ENCODE data around the gene KCNIP3. TPM values are rescaled to one million over a fixed set of nuclear protein-coding genes. Genes with fewer than 3 reads are reported as not detected.

The KCNIP3 gene
- total RNA-seq, 2 donors from 2014 or later = not detected

GRCh38 chr2:95306336-95306895 is 9.3 kb downstream of the KCNIP3 start:
- H3K4me3 Mint-ChIP-seq = no peak overlapping the region
- H3K27me3 Mint-ChIP-seq = peaks cover 14% of the 10 kb centered on the region
- no peak for ATAC-seq

GRCh38 chr2:95307036-95307435 is 9.9 kb downstream of the KCNIP3 start:
- no peak for ATAC-seq
- no peak for DNase-seq
- Mint-ChIP-seq H3K27me3 (peaks cover 14% of the 10 kb centered on the region), H3K27ac (no peak overlapping the region), H3K4me3 (no peak overlapping the region), H3K4me1 (peaks cover 4% of the 10 kb centered on the region), H3K36me3 (ENCODE audit: low read depth) (no peaks in the 10 kb centered on the region)
- H3K9me3 ChIP-seq (ENCODE audit: control insufficient read depth, low read length, poor library complexity, severe bottlenecking) = no peaks in the 10 kb centered on the region

More at GRCh38 chr2:95306336-95306895, 9.3 kb downstream of the KCNIP3 start:
- H3K9me3 ChIP-seq (ENCODE audit: control insufficient read depth, low read length, poor library complexity, severe bottlenecking) = no peaks in the 10 kb centered on the region
- DNase-seq = no peak
- H3K4me1 Mint-ChIP-seq = peaks cover 4% of the 10 kb centered on the region
- no peak overlapping the region for H3K27ac Mint-ChIP-seq
- no peaks in the 10 kb centered on the region for H3K36me3 Mint-ChIP-seq (ENCODE audit: low read depth)

- no peak overlapping the region for H3K27ac Mint-ChIP-seq
- H3K4me3 Mint-ChIP-seq = no peak overlapping the region
- H3K4me1 Mint-ChIP-seq = peaks cover 4% of the 10 kb centered on the region
- DNase-seq (no peak), ATAC-seq (no peak)
- no peaks in the 10 kb centered on the region for H3K36me3 Mint-ChIP-seq (ENCODE audit: low read depth)
- no peaks in the 10 kb centered on the region for H3K9me3 ChIP-seq (ENCODE audit: control insufficient read depth, low read length, poor library complexity, severe bottlenecking)
- peaks cover 14% of the 10 kb centered on the region for H3K27me3 Mint-ChIP-seq
These were observed 10.7 kb downstream of the KCNIP3 start for GRCh38 chr2:95307878-95308277.

GRCh38 chr2:95308426-95308990 is 11.4 kb downstream of the KCNIP3 start:
- H3K36me3 Mint-ChIP-seq (ENCODE audit: low read depth) = no peaks in the 10 kb centered on the region
- DNase-seq (no peak), ATAC-seq (no peak)
- H3K4me3 Mint-ChIP-seq = no peak overlapping the region
- no peaks in the 10 kb centered on the region for H3K9me3 ChIP-seq (ENCODE audit: control insufficient read depth, low read length, poor library complexity, severe bottlenecking)
- H3K27me3 Mint-ChIP-seq = peaks cover 13% of the 10 kb centered on the region
- H3K27ac Mint-ChIP-seq = no peak overlapping the region
- H3K4me1 Mint-ChIP-seq = peaks cover 4% of the 10 kb centered on the region

- Mint-ChIP-seq H3K27me3 (peaks cover 13% of the 10 kb centered on the region), H3K4me1 (peaks cover 4% of the 10 kb centered on the region), H3K36me3 (ENCODE audit: low read depth) (no peaks in the 10 kb centered on the region), H3K27ac (no peak overlapping the region), H3K4me3 (no peak overlapping the region)
- H3K9me3 ChIP-seq (ENCODE audit: control insufficient read depth, low read length, poor library complexity, severe bottlenecking) = no peaks in the 10 kb centered on the region
- ATAC-seq (no peak), DNase-seq (no peak)
These were observed 12.5 kb downstream of the KCNIP3 start for GRCh38 chr2:95309599-95309998.

- Mint-ChIP-seq H3K4me3 (no peak overlapping the region), H3K27ac (no peak overlapping the region), H3K27me3 (peaks cover 20% of the 10 kb centered on the region), H3K36me3 (ENCODE audit: low read depth) (no peaks in the 10 kb centered on the region), H3K4me1 (peaks cover 4% of the 10 kb centered on the region)
- H3K9me3 ChIP-seq (ENCODE audit: control insufficient read depth, low read length, poor library complexity, severe bottlenecking) = no peaks in the 10 kb centered on the region
- DNase-seq = no peak
- no peak for ATAC-seq
These were observed 13.1 kb downstream of the KCNIP3 start for GRCh38 chr2:95310216-95310615.

GRCh38 chr2:95310651-95311050 is 13.5 kb downstream of the KCNIP3 start:
- DNase-seq = no peak
- peaks cover 20% of the 10 kb centered on the region for H3K27me3 Mint-ChIP-seq
- H3K4me3 Mint-ChIP-seq = no peak overlapping the region
- no peaks in the 10 kb centered on the region for H3K9me3 ChIP-seq (ENCODE audit: control insufficient read depth, low read length, poor library complexity, severe bottlenecking)
- peaks cover 4% of the 10 kb centered on the region for H3K4me1 Mint-ChIP-seq
- ATAC-seq = no peak
- no peak overlapping the region for H3K27ac Mint-ChIP-seq
- H3K36me3 Mint-ChIP-seq (ENCODE audit: low read depth) = no peaks in the 10 kb centered on the region

GRCh38 chr2:95311815-95312542 is 14.8 kb downstream of the KCNIP3 start:
- ATAC-seq = no peak
- DNase-seq = no peak
- Mint-ChIP-seq H3K4me3 (no peak overlapping the region), H3K4me1 (peaks cover 2% of the 10 kb centered on the region), H3K27me3 (peaks cover 30% of the 10 kb centered on the region), H3K36me3 (ENCODE audit: low read depth) (no peaks in the 10 kb centered on the region), H3K27ac (no peak overlapping the region)
- H3K9me3 ChIP-seq (ENCODE audit: control insufficient read depth, low read length, poor library complexity, severe bottlenecking) = no peaks in the 10 kb centered on the region

- Mint-ChIP-seq H3K27me3 (peaks cover 28% of the 10 kb centered on the region), H3K4me1 (peaks cover 2% of the 10 kb centered on the region), H3K4me3 (no peak overlapping the region), H3K36me3 (ENCODE audit: low read depth) (no peaks in the 10 kb centered on the region), H3K27ac (no peak overlapping the region)
- DNase-seq = no peak
- H3K9me3 ChIP-seq (ENCODE audit: control insufficient read depth, low read length, poor library complexity, severe bottlenecking) = no peaks in the 10 kb centered on the region
- ATAC-seq = no peak
These were observed 15.5 kb downstream of the KCNIP3 start for GRCh38 chr2:95312543-95313201.

GRCh38 chr2:95313296-95314131 is 16.4 kb downstream of the KCNIP3 start:
- no peaks in the 10 kb centered on the region for H3K36me3 Mint-ChIP-seq (ENCODE audit: low read depth)
- H3K27me3 Mint-ChIP-seq = peaks cover 27% of the 10 kb centered on the region
- H3K4me3 Mint-ChIP-seq = no peak overlapping the region
- ATAC-seq (no peak), DNase-seq (no peak)
- H3K4me1 Mint-ChIP-seq = peaks cover 2% of the 10 kb centered on the region
- H3K27ac Mint-ChIP-seq = no peak overlapping the region
- no peaks in the 10 kb centered on the region for H3K9me3 ChIP-seq (ENCODE audit: control insufficient read depth, low read length, poor library complexity, severe bottlenecking)

- DNase-seq (no peak), ATAC-seq (no peak)
- Mint-ChIP-seq H3K4me3 (no peak overlapping the region), H3K27ac (no peak overlapping the region), H3K4me1 (peaks cover 2% of the 10 kb centered on the region), H3K36me3 (ENCODE audit: low read depth) (no peaks in the 10 kb centered on the region), H3K27me3 (peaks cover 33% of the 10 kb centered on the region)
- H3K9me3 ChIP-seq (ENCODE audit: control insufficient read depth, low read length, poor library complexity, severe bottlenecking) = no peaks in the 10 kb centered on the region
These were observed 17.4 kb downstream of the KCNIP3 start for GRCh38 chr2:95314598-95314963.

- H3K9me3 ChIP-seq (ENCODE audit: control insufficient read depth, low read length, poor library complexity, severe bottlenecking) = no peaks in the 10 kb centered on the region
- H3K4me1 Mint-ChIP-seq = peaks cover 1% of the 10 kb centered on the region
- DNase-seq (no peak), ATAC-seq (no peak)
- no peak overlapping the region for H3K4me3 Mint-ChIP-seq
- no peaks in the 10 kb centered on the region for H3K36me3 Mint-ChIP-seq (ENCODE audit: low read depth)
- no peak overlapping the region for H3K27ac Mint-ChIP-seq
- H3K27me3 Mint-ChIP-seq = peaks cover 30% of the 10 kb centered on the region
These were observed 17.9 kb downstream of the KCNIP3 start for GRCh38 chr2:95314964-95315611.

Data from T-helper 17 cell (primary cell).